COR-L47 (cell line): ENCODE measurements around the gene HADHA.
"Not testable (repeated sequence)": the region's sequence is repeated elsewhere in the genome, so short reads cannot be mapped to it uniquely, and the experiment has no call there.

Experiments
- DNase-seq: peaks from one replicate; lab custom pipeline; 2025; lab: John Stamatoyannopoulos, UW

HADHA gene

GRCh38 chr2:26244309-26245230 lies at the start of gene HADHA, which contains the start of gene HADHB:
TSS of gene HADHA (minus strand) at chr2:26244632. CDS start at chr2:26244596, 36 bp downstream.
TSS of gene HADHB (plus strand) at chr2:26244939. CDS start at chr2:26254255, 9,316 bp downstream.
- DNase-seq = peak; percentile 87

- no peak for DNase-seq
Measured at GRCh38 chr2:26292646-26293045, 48.2 kb upstream of the HADHA start.

GRCh38 chr2:26290001-26290400 lies 45.6 kb upstream of the HADHA start:
- no peak for DNase-seq

- DNase-seq = no peak
Measured at GRCh38 chr2:26285931-26286330, 41.5 kb upstream of the HADHA start.

GRCh38 chr2:26284132-26284531 lies 39.7 kb upstream of the HADHA start:
- no peak for DNase-seq

GRCh38 chr2:26283606-26284005 lies 39.2 kb upstream of the HADHA start:
- no peak for DNase-seq

GRCh38 chr2:26281226-26281625 lies 36.8 kb upstream of the HADHA start:
- no peak for DNase-seq

- no peak for DNase-seq
Measured at GRCh38 chr2:26279886-26280285, 35.5 kb upstream of the HADHA start.

GRCh38 chr2:26276484-26277227 lies 32.2 kb upstream of the HADHA start:
- DNase-seq = no peak

- DNase-seq = peak; percentile 58
Measured at GRCh38 chr2:26274058-26274613, 29.7 kb upstream of the HADHA start.

- DNase-seq = no peak
Measured at GRCh38 chr2:26273501-26273900, 29.1 kb upstream of the HADHA start.

GRCh38 chr2:26270373-26270772 lies 25.9 kb upstream of the HADHA start:
- no peak for DNase-seq

GRCh38 chr2:26269571-26270158 lies 25.2 kb upstream of the HADHA start:
- DNase-seq = no peak

- DNase-seq = not testable (repeated sequence)
Measured at GRCh38 chr2:26268670-26269385, 24.4 kb upstream of the HADHA start.

- DNase-seq = no peak
Measured at GRCh38 chr2:26268213-26268612, 23.8 kb upstream of the HADHA start.

- not testable (repeated sequence) for DNase-seq
Measured at GRCh38 chr2:26258836-26259235, 14.4 kb upstream of the HADHA start.

- DNase-seq = no peak
Measured at GRCh38 chr2:26255759-26256384, 11.4 kb upstream of the HADHA start.

- DNase-seq = no peak
Measured at GRCh38 chr2:26251893-26252292, 7.5 kb upstream of the HADHA start.

GRCh38 chr2:26249625-26250024 lies 5.2 kb upstream of the HADHA start:
- no peak for DNase-seq

- no peak for DNase-seq
Measured at GRCh38 chr2:26246818-26247217, 2.4 kb upstream of the HADHA start.

GRCh38 chr2:26245810-26246209 lies 1.4 kb upstream of the HADHA start:
- no peak for DNase-seq
